HepG2 (cell line): ENCODE data around the gene NCOA7. TPM values are rescaled to one million over a fixed set of nuclear protein-coding genes. Genes with fewer than 3 reads are reported as not detected.

Experiments
- CENPT ChIP-seq: sonication (generic); formaldehyde crosslinking; IDR thresholded peaks from 2 replicates; pipeline ENCODE4 v1.8.0; 2022; ENCODE audit warnings: low read depth, mild to moderate bottlenecking, moderate library complexity, missing genetic modification reagents
- FOSL1 ChIP-seq: sonication (generic); formaldehyde crosslinking; IDR thresholded peaks from 2 replicates; pipeline ENCODE4 v1.9.0; 2021; ENCODE audit warnings: missing genetic modification reagents, borderline replicate concordance
- KLF12 ChIP-seq: sonication (generic); formaldehyde crosslinking; IDR thresholded peaks from 2 replicates; pipeline ENCODE4 v1.4.0; 2020; ENCODE audit warnings: missing genetic modification reagents, borderline replicate concordance
- NBN ChIP-seq: fragments of 450-650 bp; conservative IDR thresholded peaks from 2 replicates; pipeline ENCODE4 v1.6.1; 2017
- NFKB2 ChIP-seq: sonication (generic); formaldehyde crosslinking; IDR thresholded peaks from 2 replicates; pipeline ENCODE4 v1.4.0; 2020; ENCODE audit warnings: missing genetic modification reagents, borderline replicate concordance
- NFKBIZ ChIP-seq: IDR thresholded peaks from 2 replicates; pipeline ENCODE4 v1.6.1; 2018; ENCODE audit warnings: missing genetic modification reagents, missing compliant biosample characterization
- RFXAP ChIP-seq: sonication (generic); formaldehyde crosslinking; IDR thresholded peaks from 2 replicates; pipeline ENCODE4 v1.4.0; 2020; ENCODE audit warnings: missing genetic modification reagents, borderline replicate concordance
- SP2 ChIP-seq: sonication (generic); formaldehyde crosslinking; IDR thresholded peaks from 2 replicates; pipeline ENCODE4 v1.5.1; 2020; ENCODE audit warnings: mild to moderate bottlenecking, missing genetic modification reagents
- ZNF232 ChIP-seq: sonication (generic); formaldehyde crosslinking; IDR thresholded peaks from 2 replicates; pipeline ENCODE4 v1.4.0; 2020; ENCODE audit warnings: missing genetic modification reagents, borderline replicate concordance
- ZNF235 ChIP-seq: sonication (generic); formaldehyde crosslinking; IDR thresholded peaks from 2 replicates; pipeline ENCODE4 v1.8.1; 2023; ENCODE audit warnings: mild to moderate bottlenecking, missing genetic modification reagents, borderline replicate concordance
- ZNF496 ChIP-seq: sonication (generic); formaldehyde crosslinking; IDR thresholded peaks from 2 replicates; pipeline ENCODE4 v1.8.1; 2023; ENCODE audit warnings: mild to moderate bottlenecking, moderate library complexity, missing genetic modification reagents; ENCODE audit not compliant: insufficient replicate concordance
- ZNF75D ChIP-seq: sonication (generic); formaldehyde crosslinking; IDR thresholded peaks from 2 replicates; pipeline ENCODE4 v1.8.1; 2023; ENCODE audit warnings: missing genetic modification reagents, mild to moderate bottlenecking, borderline replicate concordance
- polyA plus RNA-seq, 8 experiments: library from polyadenylated mRNA; depleted of rRNA in 3 of 8; stranded (reverse) in 7 of 8; unstranded in 1 of 8; fragments of >200 nt; fragmentation: Illumina TruSeq in 4 of 8; extraction: Trizol in 4 of 8; gene quantifications; 2 replicates each; pipeline versions ENCODE4 v1.2.1 to v1.2.3, GENCODE V29; 2011 to 2016; ENCODE audit warnings: low read depth in 4 of 8, missing spikeins in 1 of 8, mixed read lengths in 1 of 8; ENCODE audit not compliant: insufficient read depth in 1 of 8
- total RNA-seq, 5 experiments: library from RNA; depleted of rRNA; stranded (reverse); fragments of >200 nt; fragmentation: Illumina TruSeq; extraction: Trizol; gene quantifications; 2 replicates each; pipeline ENCODE4 v1.2.3, GENCODE V29; 2016; ENCODE audit warnings: low read depth in 1 of 5
- TF ChIP-seq, protein P1 (sequence below): sonication (generic); formaldehyde crosslinking; IDR thresholded peaks from 2 replicates; pipeline ENCODE4 v1.4.0; 2020; ENCODE audit warnings: missing genetic modification reagents
- TF ChIP-seq, protein P2 (sequence below): sonication (generic); formaldehyde crosslinking; IDR thresholded peaks from 2 replicates; pipeline ENCODE4 v1.5.0; 2020; ENCODE audit warnings: missing genetic modification reagents
- TF ChIP-seq, protein P3 (sequence below): sonication (generic); formaldehyde crosslinking; IDR thresholded peaks from 2 replicates; pipeline ENCODE4 v1.4.0; 2020; ENCODE audit warnings: missing genetic modification reagents, borderline replicate concordance
- TF ChIP-seq, protein P4 (sequence below): sonication (generic); formaldehyde crosslinking; IDR thresholded peaks from 2 replicates; pipeline ENCODE4 v1.5.0; 2020; ENCODE audit warnings: mild to moderate bottlenecking, low read depth, missing genetic modification reagents, borderline replicate concordance
- TF ChIP-seq, protein P5 (sequence below): sonication (generic); formaldehyde crosslinking; IDR thresholded peaks from 2 replicates; pipeline ENCODE4 v1.5.0; 2020; ENCODE audit warnings: missing genetic modification reagents, mild to moderate bottlenecking, borderline replicate concordance
- TF ChIP-seq, protein P6 (sequence below): sonication (generic); formaldehyde crosslinking; IDR thresholded peaks from 2 replicates; pipeline ENCODE4 v1.9.0; 2021; ENCODE audit warnings: missing genetic modification reagents, borderline replicate concordance

Gene NCOA7
- total and polyA plus RNA-seq, 2 of the 13 experiments (the other 11 are each of a cell fraction or from before 2014, with no cell fraction given), result 13.6 to 20.8 TPM

GRCh38 chr6:125790358-125791150, at the start of gene NCOA7 (continued):
- TF ChIP-seq, protein P1, sequence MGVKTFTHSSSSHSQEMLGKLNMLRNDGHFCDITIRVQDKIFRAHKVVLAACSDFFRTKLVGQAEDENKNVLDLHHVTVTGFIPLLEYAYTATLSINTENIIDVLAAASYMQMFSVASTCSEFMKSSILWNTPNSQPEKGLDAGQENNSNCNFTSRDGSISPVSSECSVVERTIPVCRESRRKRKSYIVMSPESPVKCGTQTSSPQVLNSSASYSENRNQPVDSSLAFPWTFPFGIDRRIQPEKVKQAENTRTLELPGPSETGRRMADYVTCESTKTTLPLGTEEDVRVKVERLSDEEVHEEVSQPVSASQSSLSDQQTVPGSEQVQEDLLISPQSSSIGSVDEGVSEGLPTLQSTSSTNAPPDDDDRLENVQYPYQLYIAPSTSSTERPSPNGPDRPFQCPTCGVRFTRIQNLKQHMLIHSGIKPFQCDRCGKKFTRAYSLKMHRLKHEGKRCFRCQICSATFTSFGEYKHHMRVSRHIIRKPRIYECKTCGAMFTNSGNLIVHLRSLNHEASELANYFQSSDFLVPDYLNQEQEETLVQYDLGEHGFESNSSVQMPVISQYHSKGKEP (CRISPR knock-in tag), result no peak
- TF ChIP-seq CENPT (CRISPR knock-in tag), result peak; percentile 83; the same call in 1 of the 2 replicates
- TF ChIP-seq NFKBIZ (CRISPR knock-in tag), result 0 out of 2 replicates have a peak, but pooled peaks have one; percentile 30
- no peak for TF ChIP-seq NBN
- peak; percentile 75; the same call in 1 of the 2 replicates for TF ChIP-seq RFXAP (CRISPR knock-in tag)
- TF ChIP-seq KLF12 (CRISPR knock-in tag), result peak; percentile 33
- TF ChIP-seq FOSL1 (CRISPR knock-in tag), result no peak
- 0 out of 2 replicates have a peak, but pooled peaks have one; percentile 36 for TF ChIP-seq ZNF232 (CRISPR knock-in tag)
- TF ChIP-seq ZNF75D (CRISPR knock-in tag), result no peak
- no peak for TF ChIP-seq ZNF496
- peak; percentile 84; the same call in 1 of the 2 replicates for TF ChIP-seq ZNF235 (CRISPR knock-in tag)
- TF ChIP-seq, protein P2, sequence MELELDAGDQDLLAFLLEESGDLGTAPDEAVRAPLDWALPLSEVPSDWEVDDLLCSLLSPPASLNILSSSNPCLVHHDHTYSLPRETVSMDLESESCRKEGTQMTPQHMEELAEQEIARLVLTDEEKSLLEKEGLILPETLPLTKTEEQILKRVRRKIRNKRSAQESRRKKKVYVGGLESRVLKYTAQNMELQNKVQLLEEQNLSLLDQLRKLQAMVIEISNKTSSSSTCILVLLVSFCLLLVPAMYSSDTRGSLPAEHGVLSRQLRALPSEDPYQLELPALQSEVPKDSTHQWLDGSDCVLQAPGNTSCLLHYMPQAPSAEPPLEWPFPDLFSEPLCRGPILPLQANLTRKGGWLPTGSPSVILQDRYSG, result peak; percentile 67; the same call in 1 of the 2 replicates
- peak; percentile 14; the same call in 1 of the 2 replicates for TF ChIP-seq SP2 (CRISPR knock-in tag)
- TF ChIP-seq, protein P3, sequence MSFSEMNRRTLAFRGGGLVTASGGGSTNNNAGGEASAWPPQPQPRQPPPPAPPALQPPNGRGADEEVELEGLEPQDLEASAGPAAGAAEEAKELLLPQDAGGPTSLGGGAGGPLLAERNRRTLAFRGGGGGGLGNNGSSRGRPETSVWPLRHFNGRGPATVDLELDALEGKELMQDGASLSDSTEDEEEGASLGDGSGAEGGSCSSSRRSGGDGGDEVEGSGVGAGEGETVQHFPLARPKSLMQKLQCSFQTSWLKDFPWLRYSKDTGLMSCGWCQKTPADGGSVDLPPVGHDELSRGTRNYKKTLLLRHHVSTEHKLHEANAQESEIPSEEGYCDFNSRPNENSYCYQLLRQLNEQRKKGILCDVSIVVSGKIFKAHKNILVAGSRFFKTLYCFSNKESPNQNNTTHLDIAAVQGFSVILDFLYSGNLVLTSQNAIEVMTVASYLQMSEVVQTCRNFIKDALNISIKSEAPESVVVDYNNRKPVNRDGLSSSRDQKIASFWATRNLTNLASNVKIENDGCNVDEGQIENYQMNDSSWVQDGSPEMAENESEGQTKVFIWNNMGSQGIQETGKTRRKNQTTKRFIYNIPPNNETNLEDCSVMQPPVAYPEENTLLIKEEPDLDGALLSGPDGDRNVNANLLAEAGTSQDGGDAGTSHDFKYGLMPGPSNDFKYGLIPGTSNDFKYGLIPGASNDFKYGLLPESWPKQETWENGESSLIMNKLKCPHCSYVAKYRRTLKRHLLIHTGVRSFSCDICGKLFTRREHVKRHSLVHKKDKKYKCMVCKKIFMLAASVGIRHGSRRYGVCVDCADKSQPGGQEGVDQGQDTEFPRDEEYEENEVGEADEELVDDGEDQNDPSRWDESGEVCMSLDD (CRISPR knock-in tag), result no peak
- TF ChIP-seq, protein P4, sequence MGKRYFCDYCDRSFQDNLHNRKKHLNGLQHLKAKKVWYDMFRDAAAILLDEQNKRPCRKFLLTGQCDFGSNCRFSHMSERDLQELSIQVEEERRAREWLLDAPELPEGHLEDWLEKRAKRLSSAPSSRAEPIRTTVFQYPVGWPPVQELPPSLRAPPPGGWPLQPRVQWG (CRISPR knock-in tag), result 0 out of 2 replicates have a peak, but pooled peaks have one; percentile 25
- TF ChIP-seq, protein P5, sequence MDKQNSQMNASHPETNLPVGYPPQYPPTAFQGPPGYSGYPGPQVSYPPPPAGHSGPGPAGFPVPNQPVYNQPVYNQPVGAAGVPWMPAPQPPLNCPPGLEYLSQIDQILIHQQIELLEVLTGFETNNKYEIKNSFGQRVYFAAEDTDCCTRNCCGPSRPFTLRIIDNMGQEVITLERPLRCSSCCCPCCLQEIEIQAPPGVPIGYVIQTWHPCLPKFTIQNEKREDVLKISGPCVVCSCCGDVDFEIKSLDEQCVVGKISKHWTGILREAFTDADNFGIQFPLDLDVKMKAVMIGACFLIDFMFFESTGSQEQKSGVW, result 0 out of 2 replicates have a peak, but pooled peaks have one; percentile 60
- TF ChIP-seq NFKB2 (CRISPR knock-in tag), result peak; percentile 19; the same call in 1 of the 2 replicates
- TF ChIP-seq, protein P6, sequence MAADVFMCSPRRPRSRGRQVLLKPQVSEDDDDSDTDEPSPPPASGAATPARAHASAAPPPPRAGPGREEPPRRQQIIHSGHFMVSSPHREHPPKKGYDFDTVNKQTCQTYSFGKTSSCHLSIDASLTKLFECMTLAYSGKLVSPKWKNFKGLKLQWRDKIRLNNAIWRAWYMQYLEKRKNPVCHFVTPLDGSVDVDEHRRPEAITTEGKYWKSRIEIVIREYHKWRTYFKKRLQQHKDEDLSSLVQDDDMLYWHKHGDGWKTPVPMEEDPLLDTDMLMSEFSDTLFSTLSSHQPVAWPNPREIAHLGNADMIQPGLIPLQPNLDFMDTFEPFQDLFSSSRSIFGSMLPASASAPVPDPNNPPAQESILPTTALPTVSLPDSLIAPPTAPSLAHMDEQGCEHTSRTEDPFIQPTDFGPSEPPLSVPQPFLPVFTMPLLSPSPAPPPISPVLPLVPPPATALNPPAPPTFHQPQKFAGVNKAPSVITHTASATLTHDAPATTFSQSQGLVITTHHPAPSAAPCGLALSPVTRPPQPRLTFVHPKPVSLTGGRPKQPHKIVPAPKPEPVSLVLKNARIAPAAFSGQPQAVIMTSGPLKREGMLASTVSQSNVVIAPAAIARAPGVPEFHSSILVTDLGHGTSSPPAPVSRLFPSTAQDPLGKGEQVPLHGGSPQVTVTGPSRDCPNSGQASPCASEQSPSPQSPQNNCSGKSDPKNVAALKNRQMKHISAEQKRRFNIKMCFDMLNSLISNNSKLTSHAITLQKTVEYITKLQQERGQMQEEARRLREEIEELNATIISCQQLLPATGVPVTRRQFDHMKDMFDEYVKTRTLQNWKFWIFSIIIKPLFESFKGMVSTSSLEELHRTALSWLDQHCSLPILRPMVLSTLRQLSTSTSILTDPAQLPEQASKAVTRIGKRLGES (CRISPR knock-in tag), result peak; percentile 44; the same call in 1 of the 2 replicates
